HEK293 (cell line): ENCODE results near the gene ARHGAP4.

ENCODE experiments used
- BCL11A ChIP-seq: fragments of 450-650 bp; formaldehyde crosslinking; IDR thresholded peaks from 2 replicates; pipeline ENCODE4 v1.5.1; 2016; ENCODE audit warnings: low read depth, missing biosample characterization, missing genetic modification characterization
- CTCF ChIP-seq: fragments of 450-650 bp; formaldehyde crosslinking; IDR thresholded peaks from 2 replicates; pipeline ENCODE4 v1.5.1; 2016; ENCODE audit warnings: missing biosample characterization, missing genetic modification characterization
- PBX3 ChIP-seq: sonication (generic); formaldehyde crosslinking; IDR thresholded peaks from 2 replicates; pipeline ENCODE4 v1.8.1; 2022; ENCODE audit warnings: mild to moderate bottlenecking, moderate library complexity, missing genetic modification reagents
- SP3 ChIP-seq: fragments of 450-650 bp; formaldehyde crosslinking; IDR thresholded peaks from 2 replicates; pipeline ENCODE4 v1.5.1; 2016; ENCODE audit warnings: missing biosample characterization, missing genetic modification characterization
- TCF7L2 ChIP-seq: IDR thresholded peaks from 2 replicates; pipeline ENCODE4 v1.6.1; 2011; ENCODE audit warnings: low read depth, mild to moderate bottlenecking, inconsistent platforms, low read length, moderate library complexity, borderline replicate concordance
- ZBTB11 ChIP-seq: fragments of 450-650 bp; formaldehyde crosslinking; conservative IDR thresholded peaks from 2 replicates; pipeline ENCODE4 v1.5.1; 2016; ENCODE audit warnings: low read depth, missing biosample characterization, missing genetic modification characterization
- ZBTB8A ChIP-seq: fragments of 450-650 bp; formaldehyde crosslinking; IDR thresholded peaks from 2 replicates; pipeline ENCODE4 v1.5.1; 2016; ENCODE audit warnings: missing biosample characterization, missing genetic modification characterization
- ZNF174 ChIP-seq: fragments of 450-650 bp; formaldehyde crosslinking; IDR thresholded peaks from 2 replicates; pipeline ENCODE4 v1.5.0; 2017; ENCODE audit warnings: missing biosample characterization, mild to moderate bottlenecking, missing genetic modification characterization
- ZNF24 ChIP-seq: fragments of 450-650 bp; formaldehyde crosslinking; IDR thresholded peaks from 2 replicates; pipeline ENCODE4 v1.5.1; 2016; ENCODE audit warnings: missing biosample characterization, missing genetic modification characterization
- ZNF292 ChIP-seq: fragments of 450-650 bp; formaldehyde crosslinking; IDR thresholded peaks from 2 replicates; pipeline ENCODE4 v1.5.1; 2016; ENCODE audit warnings: low read depth, missing biosample characterization, missing genetic modification characterization, borderline replicate concordance
- ZNF514 ChIP-seq: fragments of 450-650 bp; formaldehyde crosslinking; IDR thresholded peaks from 2 replicates; pipeline ENCODE4 v1.5.1; 2016; ENCODE audit warnings: missing biosample characterization, missing genetic modification characterization
- ZNF585B ChIP-seq: fragments of 450-650 bp; formaldehyde crosslinking; IDR thresholded peaks from 2 replicates; pipeline ENCODE4 v1.5.1; 2016; ENCODE audit warnings: missing biosample characterization, missing genetic modification characterization

- TF ChIP-seq BCL11A (tag by site-specific recombination) (no peak), CTCF (tag by site-specific recombination) (no peak), ZNF585B (tag by site-specific recombination) (no peak), TCF7L2 (no peak), SP3 (no peak), ZBTB8A (tag by site-specific recombination) (no peak), ZNF174 (no peak), ZNF24 (tag by site-specific recombination) (no peak), PBX3 (CRISPR knock-in tag) (no peak), ZBTB11 (tag by site-specific recombination) (no peak), ZNF292 (tag by site-specific recombination) (no peak), ZNF514 (tag by site-specific recombination) (no peak)
Measured at GRCh38 chrX:153921070-153921469, 5.0 kb downstream of the ARHGAP4 start.
